ENCODE data around the gene TLN1.

The TLN1 gene

GRCh38 chr9:35690294-35690613 lies 41.7 kb downstream of the TLN1 start:
- Histone ChIP-seq H3K27me3 (ENCODE audit: insufficient read depth, poor library complexity, severe bottlenecking) (no peaks in the 10 kb centered on the region), H3K36me3 (ENCODE audit: low read depth) (peaks cover 33% of the 10 kb centered on the region), H3K4me3 (ENCODE audit: severe bottlenecking) (peak overlapping the region; percentile 54), H3K27ac (ENCODE audit: poor library complexity, severe bottlenecking) (peak overlapping the region; percentile 92), H3K9me3 (ENCODE audit: severe bottlenecking) (no peaks in the 10 kb centered on the region), H3K4me1 (ENCODE audit: insufficient read depth, poor library complexity, severe bottlenecking) (peaks cover 14% of the 10 kb centered on the region)
- ATAC-seq (ENCODE audit: low read depth) = no peak; the same call in 2 of the 3 replicates
- TF ChIP-seq CTCF (IDR thresholded peaks at IDR 0.05; ENCODE audit: poor library complexity, severe bottlenecking) = no peak
- DNase-seq (ENCODE audit: low spot score) = no peak

GRCh38 chr9:35689542-35690293 lies 42.3 kb downstream of the TLN1 start, which contains the start of gene TPM2:
TPM2 (minus strand) TSS chr9:35689925; CDS start chr9:35689817, 108 bp downstream.
- no peak for DNase-seq (ENCODE audit: low spot score)
- Histone ChIP-seq H3K27me3 (ENCODE audit: insufficient read depth, poor library complexity, severe bottlenecking) (no peaks in the 10 kb centered on the region), H3K36me3 (ENCODE audit: low read depth) (peaks cover 38% of the 10 kb centered on the region), H3K27ac (ENCODE audit: poor library complexity, severe bottlenecking) (peak within 1 kb of the TSS; percentile 92), H3K9me3 (ENCODE audit: severe bottlenecking) (no peaks in the 10 kb centered on the region), H3K4me3 (ENCODE audit: severe bottlenecking) (peak within 1 kb of the TSS; percentile 54), H3K4me1 (ENCODE audit: insufficient read depth, poor library complexity, severe bottlenecking) (peaks cover 14% of the 10 kb centered on the region)
- peak; percentile 70 for ATAC-seq (ENCODE audit: low read depth)
- no peak for TF ChIP-seq CTCF (IDR thresholded peaks at IDR 0.05; ENCODE audit: poor library complexity, severe bottlenecking)

- Histone ChIP-seq H3K36me3 (ENCODE audit: low read depth) (peaks cover 47% of the 10 kb centered on the region), H3K27me3 (ENCODE audit: insufficient read depth, poor library complexity, severe bottlenecking) (no peaks in the 10 kb centered on the region), H3K4me3 (ENCODE audit: severe bottlenecking) (peak overlapping the region; percentile 54), H3K9me3 (ENCODE audit: severe bottlenecking) (no peaks in the 10 kb centered on the region), H3K4me1 (ENCODE audit: insufficient read depth, poor library complexity, severe bottlenecking) (peaks cover 14% of the 10 kb centered on the region), H3K27ac (ENCODE audit: poor library complexity, severe bottlenecking) (peak overlapping the region; percentile 92)
- DNase-seq (ENCODE audit: low spot score) (no peak), ATAC-seq (ENCODE audit: low read depth) (peak; percentile 57)
- no peak for TF ChIP-seq CTCF (IDR thresholded peaks at IDR 0.05; ENCODE audit: poor library complexity, severe bottlenecking)
Measured at GRCh38 chr9:35688558-35689541, 43.1 kb downstream of the TLN1 start.

- ATAC-seq (ENCODE audit: low read depth) (no peak), DNase-seq (ENCODE audit: low spot score) (no peak)
- Histone ChIP-seq H3K27me3 (ENCODE audit: insufficient read depth, poor library complexity, severe bottlenecking) (no peaks in the 10 kb centered on the region), H3K9me3 (ENCODE audit: severe bottlenecking) (no peaks in the 10 kb centered on the region), H3K36me3 (ENCODE audit: low read depth) (peaks cover 55% of the 10 kb centered on the region), H3K27ac (ENCODE audit: poor library complexity, severe bottlenecking) (peak overlapping the region; percentile 92), H3K4me3 (ENCODE audit: severe bottlenecking) (peak overlapping the region; percentile 54), H3K4me1 (ENCODE audit: insufficient read depth, poor library complexity, severe bottlenecking) (peaks cover 14% of the 10 kb centered on the region)
- TF ChIP-seq CTCF (IDR thresholded peaks at IDR 0.05; ENCODE audit: poor library complexity, severe bottlenecking) = no peak
Measured at GRCh38 chr9:35687972-35688557, 43.9 kb downstream of the TLN1 start.

Data from RWPE2 (cell line).